Measurements from ENCODE around the gene ADGRV1. TPM values are rescaled to one million over a fixed set of nuclear protein-coding genes. Genes with fewer than 3 reads are reported as not detected.

Gene ADGRV1
- total and polyA plus RNA-seq, 9 of the 15 experiments (the other 6 are each of a cell fraction or from before 2014, with no cell fraction given), result 21.7 to 156 (median 58.2) TPM

DNA sequence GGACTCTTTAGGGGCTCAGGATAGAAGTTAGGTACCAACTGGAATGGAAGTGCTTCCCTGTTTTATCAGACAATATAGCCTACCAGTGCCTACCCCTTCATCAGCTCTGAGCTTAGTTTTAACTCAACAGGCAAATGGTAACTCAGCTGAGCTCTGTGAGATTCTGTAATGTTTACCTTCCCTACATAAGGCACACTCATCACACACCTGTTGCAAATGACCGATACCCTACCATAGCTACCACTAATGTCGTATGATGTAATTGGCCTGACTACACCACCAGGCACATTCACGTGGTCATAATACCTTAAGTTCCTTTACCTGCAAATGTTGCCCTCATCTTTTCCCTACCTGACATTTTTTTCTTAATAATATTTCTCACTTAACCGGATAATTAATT is 254.8 kb downstream of the ADGRV1 start (continued):
- TF ChIP-seq, protein P1, sequence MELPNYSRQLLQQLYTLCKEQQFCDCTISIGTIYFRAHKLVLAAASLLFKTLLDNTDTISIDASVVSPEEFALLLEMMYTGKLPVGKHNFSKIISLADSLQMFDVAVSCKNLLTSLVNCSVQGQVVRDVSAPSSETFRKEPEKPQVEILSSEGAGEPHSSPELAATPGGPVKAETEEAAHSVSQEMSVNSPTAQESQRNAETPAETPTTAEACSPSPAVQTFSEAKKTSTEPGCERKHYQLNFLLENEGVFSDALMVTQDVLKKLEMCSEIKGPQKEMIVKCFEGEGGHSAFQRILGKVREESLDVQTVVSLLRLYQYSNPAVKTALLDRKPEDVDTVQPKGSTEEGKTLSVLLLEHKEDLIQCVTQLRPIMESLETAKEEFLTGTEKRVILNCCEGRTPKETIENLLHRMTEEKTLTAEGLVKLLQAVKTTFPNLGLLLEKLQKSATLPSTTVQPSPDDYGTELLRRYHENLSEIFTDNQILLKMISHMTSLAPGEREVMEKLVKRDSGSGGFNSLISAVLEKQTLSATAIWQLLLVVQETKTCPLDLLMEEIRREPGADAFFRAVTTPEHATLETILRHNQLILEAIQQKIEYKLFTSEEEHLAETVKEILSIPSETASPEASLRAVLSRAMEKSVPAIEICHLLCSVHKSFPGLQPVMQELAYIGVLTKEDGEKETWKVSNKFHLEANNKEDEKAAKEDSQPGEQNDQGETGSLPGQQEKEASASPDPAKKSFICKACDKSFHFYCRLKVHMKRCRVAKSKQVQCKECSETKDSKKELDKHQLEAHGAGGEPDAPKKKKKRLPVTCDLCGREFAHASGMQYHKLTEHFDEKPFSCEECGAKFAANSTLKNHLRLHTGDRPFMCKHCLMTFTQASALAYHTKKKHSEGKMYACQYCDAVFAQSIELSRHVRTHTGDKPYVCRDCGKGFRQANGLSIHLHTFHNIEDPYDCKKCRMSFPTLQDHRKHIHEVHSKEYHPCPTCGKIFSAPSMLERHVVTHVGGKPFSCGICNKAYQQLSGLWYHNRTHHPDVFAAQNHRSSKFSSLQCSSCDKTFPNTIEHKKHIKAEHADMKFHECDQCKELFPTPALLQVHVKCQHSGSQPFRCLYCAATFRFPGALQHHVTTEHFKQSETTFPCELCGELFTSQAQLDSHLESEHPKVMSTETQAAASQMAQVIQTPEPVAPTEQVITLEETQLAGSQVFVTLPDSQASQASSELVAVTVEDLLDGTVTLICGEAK (IDR thresholded peaks at IDR 0.05), result no peak
- TF ChIP-seq, protein P1 (CRISPR knock-in tag; IDR thresholded peaks at IDR 0.05), result no peak
- TF ChIP-seq, protein P2, sequence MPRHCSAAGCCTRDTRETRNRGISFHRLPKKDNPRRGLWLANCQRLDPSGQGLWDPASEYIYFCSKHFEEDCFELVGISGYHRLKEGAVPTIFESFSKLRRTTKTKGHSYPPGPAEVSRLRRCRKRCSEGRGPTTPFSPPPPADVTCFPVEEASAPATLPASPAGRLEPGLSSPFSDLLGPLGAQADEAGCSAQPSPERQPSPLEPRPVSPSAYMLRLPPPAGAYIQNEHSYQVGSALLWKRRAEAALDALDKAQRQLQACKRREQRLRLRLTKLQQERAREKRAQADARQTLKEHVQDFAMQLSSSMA (CRISPR knock-in tag; IDR thresholded peaks at IDR 0.05), result no peak
- TF ChIP-seq POLR2B (IDR thresholded peaks at IDR 0.05; ENCODE audit: low read depth, partially characterized antibody), result no peak
- TF ChIP-seq ZNF644 (tag; IDR thresholded peaks at IDR 0.05; ENCODE audit: low read depth), result no peak
- TF ChIP-seq BMI1 (IDR thresholded peaks at IDR 0.05; ENCODE audit: low read length), result no peak
- TF ChIP-seq ZFX (CRISPR knock-in tag; IDR thresholded peaks at IDR 0.05), result no peak
- no peak for TF ChIP-seq ZNF551 (CRISPR knock-in tag; IDR thresholded peaks at IDR 0.05)
- no peak for TF ChIP-seq TEAD2 (tag; IDR thresholded peaks at IDR 0.05)
- no peak for TF ChIP-seq NFRKB (IDR thresholded peaks at IDR 0.05; ENCODE audit: low read depth)
- TF ChIP-seq, protein P3, sequence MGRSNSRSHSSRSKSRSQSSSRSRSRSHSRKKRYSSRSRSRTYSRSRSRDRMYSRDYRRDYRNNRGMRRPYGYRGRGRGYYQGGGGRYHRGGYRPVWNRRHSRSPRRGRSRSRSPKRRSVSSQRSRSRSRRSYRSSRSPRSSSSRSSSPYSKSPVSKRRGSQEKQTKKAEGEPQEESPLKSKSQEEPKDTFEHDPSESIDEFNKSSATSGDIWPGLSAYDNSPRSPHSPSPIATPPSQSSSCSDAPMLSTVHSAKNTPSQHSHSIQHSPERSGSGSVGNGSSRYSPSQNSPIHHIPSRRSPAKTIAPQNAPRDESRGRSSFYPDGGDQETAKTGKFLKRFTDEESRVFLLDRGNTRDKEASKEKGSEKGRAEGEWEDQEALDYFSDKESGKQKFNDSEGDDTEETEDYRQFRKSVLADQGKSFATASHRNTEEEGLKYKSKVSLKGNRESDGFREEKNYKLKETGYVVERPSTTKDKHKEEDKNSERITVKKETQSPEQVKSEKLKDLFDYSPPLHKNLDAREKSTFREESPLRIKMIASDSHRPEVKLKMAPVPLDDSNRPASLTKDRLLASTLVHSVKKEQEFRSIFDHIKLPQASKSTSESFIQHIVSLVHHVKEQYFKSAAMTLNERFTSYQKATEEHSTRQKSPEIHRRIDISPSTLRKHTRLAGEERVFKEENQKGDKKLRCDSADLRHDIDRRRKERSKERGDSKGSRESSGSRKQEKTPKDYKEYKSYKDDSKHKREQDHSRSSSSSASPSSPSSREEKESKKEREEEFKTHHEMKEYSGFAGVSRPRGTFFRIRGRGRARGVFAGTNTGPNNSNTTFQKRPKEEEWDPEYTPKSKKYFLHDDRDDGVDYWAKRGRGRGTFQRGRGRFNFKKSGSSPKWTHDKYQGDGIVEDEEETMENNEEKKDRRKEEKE (IDR thresholded peaks at IDR 0.05; ENCODE audit: borderline replicate concordance in 1 of 2, control insufficient read depth in 1 of 2, low read depth in 2 of 2, low read length in 1 of 2), result no peak

Data from K562 (cell line).